NCI-H69 (cell line): Measurements from ENCODE around the gene SLC10A1.
"Not testable (repeated sequence)": the region's sequence is repeated elsewhere in the genome, so short reads cannot be mapped to it uniquely, and the experiment has no call there.

Source experiments
- DNase-seq: peaks from one replicate; lab custom pipeline; 2025; lab: John Stamatoyannopoulos, UW

The SLC10A1 gene

DNA sequence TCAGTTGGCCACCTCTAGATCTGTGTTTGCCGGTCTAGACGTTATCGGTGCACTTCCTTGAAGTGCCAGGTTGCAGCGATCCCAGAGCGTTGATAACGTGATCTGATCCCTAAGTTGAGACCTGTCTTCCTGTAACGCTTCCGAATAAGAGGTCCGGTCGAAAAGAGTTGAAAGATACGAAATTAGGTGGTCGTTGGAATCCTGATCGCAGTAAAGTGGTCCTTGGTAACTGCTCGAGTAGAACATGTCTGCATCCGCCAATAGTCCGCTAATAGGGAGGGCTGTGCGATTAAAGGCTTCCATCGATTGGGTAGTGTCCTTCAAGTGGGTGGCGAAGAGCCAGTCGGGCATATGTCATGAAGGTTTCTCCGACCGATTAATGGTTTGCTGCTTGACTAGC is 27.4 kb downstream of the SLC10A1 start:
- no peak for DNase-seq

- DNase-seq: no peak
Observed at GRCh38 chr14:69768873-69769272, 28.2 kb downstream of the SLC10A1 start.

- DNase-seq: peak; percentile 97
Observed at GRCh38 chr14:69767369-69767999, 29.6 kb downstream of the SLC10A1 start.

DNA sequence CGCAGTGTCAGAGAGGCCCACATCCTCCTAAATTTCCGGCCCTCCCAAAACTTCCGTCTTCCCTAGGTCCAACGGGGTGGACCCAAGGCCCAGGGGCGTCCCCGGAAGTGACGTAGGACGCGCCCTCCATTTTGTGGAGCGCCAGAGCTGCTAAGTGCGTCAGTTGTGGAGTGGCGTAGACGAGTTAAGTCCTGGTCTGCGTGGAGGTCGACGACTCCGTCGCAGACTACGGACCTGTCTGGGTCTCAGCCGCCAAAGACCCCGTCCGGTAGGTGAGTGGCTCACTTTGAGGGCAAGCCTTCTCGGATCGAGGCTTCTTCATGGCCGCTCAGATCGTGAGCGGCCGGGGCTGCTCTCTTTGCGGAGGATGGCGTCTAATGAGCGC is 30.1 kb downstream of the SLC10A1 start, which contains the start of gene SRSF5:
Gene SRSF5, plus strand, starts transcription at position 159 of the 385 bp plus-strand sequence. CDS start 1,015 bp downstream, outside the sequence.
- peak; percentile 98 for DNase-seq

DNA sequence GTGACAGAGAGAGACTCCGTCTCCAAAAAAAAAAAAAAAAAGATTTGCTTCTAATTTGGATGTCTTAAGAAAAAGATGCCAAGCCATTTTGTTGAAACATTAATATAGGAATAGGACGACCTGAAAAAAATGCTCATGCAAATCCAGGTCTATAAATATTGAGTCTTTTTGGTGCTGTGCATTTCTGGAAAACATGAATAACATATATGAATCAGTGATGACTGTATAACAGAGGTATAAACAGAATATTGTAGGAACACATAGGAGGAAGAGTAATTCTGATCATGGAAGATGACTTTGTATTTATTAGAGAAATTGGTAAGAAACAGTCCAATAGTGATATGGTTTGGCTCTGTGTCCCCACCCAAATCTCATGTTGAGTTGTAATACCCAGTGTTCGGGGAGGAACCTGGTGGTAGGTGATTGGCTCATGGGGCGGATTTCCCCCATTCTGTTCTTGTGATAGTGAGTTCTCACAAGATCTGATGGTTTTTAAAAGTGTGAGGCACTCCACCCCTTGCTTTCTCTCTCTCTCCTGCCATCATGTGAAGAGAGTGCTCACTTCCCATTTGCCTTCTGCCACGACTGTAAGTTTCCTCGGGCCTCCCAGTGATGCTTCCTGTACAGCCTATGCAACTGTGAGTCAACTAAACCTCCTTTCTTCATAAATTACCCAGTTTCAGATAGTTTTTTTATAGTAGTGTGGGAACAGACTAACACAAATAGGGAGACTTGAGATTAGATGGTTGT is 33.1 kb downstream of the SLC10A1 start:
- DNase-seq: no peak

DNA sequence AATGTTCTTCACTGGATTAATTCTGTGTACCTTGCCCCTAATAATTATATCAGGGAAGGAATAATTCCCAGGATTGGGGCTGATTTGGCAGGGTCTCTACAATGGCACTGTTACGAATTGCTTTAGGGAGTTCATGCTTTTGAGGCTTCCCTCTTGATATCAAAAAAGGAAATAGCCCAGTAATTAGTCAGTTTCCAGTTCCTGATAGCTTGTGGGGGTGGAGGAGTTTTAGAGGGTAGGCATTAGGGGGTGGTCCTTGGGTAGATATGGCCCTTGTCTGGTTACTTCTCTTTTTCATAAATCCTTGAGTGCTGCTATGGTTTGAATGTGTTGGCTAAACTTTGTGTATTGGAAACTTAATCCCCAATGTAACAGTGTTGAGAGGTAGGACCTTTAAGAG is 36.2 kb downstream of the SLC10A1 start:
- no peak for DNase-seq

DNA sequence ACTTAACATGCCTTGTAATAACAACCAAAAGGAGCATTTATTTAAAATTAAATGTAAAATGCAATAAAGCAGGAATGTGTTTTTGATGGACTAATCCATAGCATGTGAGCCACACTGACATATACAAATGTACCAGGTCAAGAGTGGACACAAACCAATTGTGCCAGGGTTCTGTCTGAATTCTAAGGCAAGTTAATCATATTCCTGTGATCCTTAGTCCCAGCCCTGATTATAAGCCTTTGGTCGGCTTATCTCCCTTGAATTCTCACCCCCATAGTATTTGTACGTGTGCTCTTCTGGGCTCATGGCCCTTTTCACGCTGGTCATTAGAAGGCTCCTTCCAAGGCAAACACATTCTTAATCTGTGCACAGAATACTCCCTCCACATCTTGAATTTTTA is 40.7 kb downstream of the SLC10A1 start:
- no peak for DNase-seq

GRCh38 chr14:69755784-69756183 is 41.3 kb downstream of the SLC10A1 start:
- no peak for DNase-seq

- no peak for DNase-seq
Observed at GRCh38 chr14:69755296-69755695, 41.7 kb downstream of the SLC10A1 start.

GRCh38 chr14:69754487-69754886 is 42.6 kb downstream of the SLC10A1 start:
- DNase-seq: no peak

DNA sequence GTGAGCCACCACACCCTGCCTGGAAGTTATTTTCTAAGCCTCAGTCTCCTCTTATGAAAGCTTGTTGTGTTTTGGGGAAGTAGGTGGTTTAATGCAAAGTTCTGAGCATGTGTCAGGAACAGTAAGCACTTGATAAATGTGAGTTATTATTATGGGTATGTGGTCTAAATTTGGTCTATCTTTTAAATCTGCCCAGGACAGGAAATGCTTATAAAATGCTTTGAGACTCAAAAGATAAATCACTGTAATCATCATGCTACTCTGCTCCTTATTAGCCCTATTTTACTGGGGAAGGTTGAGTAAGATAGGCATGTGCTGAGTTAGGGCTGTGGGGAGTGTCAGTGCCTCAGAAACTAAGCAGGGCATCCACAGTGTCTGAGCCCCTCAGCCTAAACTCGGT is 43.2 kb downstream of the SLC10A1 start:
- no peak for DNase-seq

- DNase-seq: no peak
Observed at GRCh38 chr14:69752773-69753172, 44.3 kb downstream of the SLC10A1 start.

- DNase-seq: no peak
Observed at GRCh38 chr14:69750495-69750894, 46.5 kb downstream of the SLC10A1 start.

DNA sequence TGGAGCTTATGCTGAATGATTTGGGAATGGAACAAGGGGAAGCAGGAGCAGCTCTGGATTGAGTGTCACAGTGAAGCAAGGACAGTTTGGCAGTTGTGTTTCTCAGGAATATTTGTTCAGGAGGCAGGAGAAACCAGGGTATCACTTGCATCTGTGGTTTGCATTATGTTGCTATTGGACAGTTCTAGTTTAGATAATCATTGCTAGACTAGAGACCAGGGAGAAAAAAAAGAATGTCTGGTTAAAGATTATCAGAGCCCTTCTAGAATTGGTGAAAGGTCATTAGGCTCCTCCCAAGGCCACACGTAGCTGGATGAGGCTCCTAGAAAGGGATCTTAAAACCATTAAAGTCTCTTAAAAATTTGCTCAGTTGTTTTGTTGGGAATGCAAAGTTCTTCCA is 47.1 kb downstream of the SLC10A1 start:
- DNase-seq: no peak

DNA sequence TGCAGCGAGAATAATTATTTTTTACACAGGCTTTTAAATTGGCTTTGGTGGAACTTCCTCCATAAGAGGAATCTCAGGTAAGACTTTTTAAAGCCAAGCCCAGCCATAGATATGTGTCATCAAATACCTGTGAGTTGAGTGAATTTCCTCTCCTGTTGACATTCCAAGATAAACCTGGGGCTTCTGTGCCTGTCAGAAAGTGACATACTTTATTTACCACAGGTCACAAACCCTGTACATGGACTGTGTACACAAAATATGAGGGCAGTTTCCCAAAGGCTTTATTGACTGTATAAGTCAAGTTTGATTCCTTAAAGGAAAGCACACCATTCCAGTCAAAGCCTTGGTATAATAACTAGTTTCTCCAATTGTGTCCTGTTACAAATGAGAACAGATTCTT is 56.0 kb downstream of the SLC10A1 start:
- DNase-seq: no peak

GRCh38 chr14:69736405-69736804 is 60.6 kb downstream of the SLC10A1 start:
- DNase-seq: not testable (repeated sequence)

DNA sequence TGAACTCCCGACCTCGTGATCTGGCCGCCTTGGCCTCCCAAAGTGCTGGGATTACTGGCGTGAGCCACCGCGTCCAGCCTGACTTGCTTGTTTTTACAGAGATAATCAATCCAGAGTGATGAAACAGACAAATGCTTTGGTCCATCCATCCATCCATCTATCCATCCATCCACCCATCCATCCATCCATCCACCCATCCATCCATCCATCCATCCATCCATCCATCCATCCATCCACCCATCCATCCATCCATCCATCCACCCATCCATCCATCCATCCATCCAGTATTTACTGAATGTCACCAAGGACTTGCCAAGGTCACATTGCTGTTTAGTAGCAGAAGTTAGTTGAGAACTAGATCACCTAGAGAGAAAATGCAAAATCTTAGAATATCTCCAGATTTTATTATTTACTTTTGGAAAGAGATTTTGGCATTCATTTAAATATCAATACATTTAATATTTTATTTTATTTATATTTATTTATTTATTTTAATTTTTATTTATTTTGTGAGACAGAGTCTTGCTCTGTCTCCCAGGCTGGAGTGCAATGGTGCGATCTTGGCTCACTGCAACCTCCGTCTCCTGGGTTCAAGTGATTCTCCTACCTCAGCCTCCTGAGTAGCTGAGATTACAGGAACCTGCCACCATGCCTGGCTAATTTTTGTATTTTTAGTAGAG is 65.0 kb downstream of the SLC10A1 start:
- DNase-seq: not testable (repeated sequence)

GRCh38 chr14:69727860-69728259 is 69.2 kb downstream of the SLC10A1 start:
- DNase-seq: no peak

DNA sequence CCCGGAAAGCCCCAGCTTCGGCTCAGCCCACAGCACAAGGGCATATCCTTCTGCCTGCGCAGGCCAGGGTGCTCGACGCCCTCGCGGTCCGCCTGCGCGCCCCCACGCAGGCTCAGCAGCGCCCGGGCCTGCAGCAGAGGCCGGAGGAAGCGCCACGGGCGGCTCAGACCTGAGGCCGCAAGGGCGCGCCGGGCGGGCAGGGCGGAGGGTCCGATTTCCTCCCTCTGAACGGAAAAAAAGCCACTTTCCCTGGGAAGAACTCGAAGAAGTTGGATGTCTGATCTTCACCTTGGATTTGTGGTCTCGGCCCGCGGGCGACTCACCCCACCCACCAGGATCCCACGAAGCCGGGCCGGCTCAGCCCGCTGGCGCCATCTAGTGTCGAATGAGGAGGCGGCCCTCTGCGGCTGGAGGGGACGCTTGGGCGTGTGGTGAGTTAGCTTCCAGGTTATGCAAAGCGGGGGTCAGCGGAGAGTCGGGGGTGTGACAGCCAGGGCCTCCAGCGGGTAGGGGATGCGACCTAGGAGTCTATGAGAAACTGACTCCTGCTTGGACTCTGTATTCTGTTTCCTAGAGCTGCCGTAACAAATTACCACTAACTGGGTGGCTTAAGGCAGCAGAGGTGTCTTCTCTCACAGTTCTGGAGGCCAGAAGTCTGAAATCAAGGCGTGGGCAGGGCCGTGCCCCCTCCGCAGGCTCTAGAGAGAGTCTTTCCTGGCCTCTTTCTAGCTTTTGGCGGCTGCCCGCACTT is 70.1 kb downstream of the SLC10A1 start:
- peak; percentile 83 for DNase-seq
